ENCODE measurements around the gene MAN1B1.

GRCh38 chr9:137084526-137084925 lies 2.3 kb upstream of the MAN1B1 start:
- TF ChIP-seq RAD21 (IDR thresholded peaks at IDR 0.05) (no peak), FOXA1 (IDR thresholded peaks at IDR 0.05) (no peak), GABPA (IDR thresholded peaks at IDR 0.05 in 1 of 2, conservative IDR thresholded peaks at IDR 0.05 in 1 of 2) (no peak), YY1 (IDR thresholded peaks at IDR 0.05) (no peak), RXRA (IDR thresholded peaks at IDR 0.05) (no peak), TAF1 (conservative IDR thresholded peaks at IDR 0.05) (no peak), JUND (IDR thresholded peaks at IDR 0.05) (no peak), SP1 (IDR thresholded peaks at IDR 0.05) (no peak), REST (IDR thresholded peaks at IDR 0.05) (no peak), ZBTB33 (IDR thresholded peaks at IDR 0.05) (no peak), EGR1 (IDR thresholded peaks at IDR 0.05; ENCODE audit: low read depth in 2 of 2) (no peak)
- TF ChIP-seq, protein P1, sequence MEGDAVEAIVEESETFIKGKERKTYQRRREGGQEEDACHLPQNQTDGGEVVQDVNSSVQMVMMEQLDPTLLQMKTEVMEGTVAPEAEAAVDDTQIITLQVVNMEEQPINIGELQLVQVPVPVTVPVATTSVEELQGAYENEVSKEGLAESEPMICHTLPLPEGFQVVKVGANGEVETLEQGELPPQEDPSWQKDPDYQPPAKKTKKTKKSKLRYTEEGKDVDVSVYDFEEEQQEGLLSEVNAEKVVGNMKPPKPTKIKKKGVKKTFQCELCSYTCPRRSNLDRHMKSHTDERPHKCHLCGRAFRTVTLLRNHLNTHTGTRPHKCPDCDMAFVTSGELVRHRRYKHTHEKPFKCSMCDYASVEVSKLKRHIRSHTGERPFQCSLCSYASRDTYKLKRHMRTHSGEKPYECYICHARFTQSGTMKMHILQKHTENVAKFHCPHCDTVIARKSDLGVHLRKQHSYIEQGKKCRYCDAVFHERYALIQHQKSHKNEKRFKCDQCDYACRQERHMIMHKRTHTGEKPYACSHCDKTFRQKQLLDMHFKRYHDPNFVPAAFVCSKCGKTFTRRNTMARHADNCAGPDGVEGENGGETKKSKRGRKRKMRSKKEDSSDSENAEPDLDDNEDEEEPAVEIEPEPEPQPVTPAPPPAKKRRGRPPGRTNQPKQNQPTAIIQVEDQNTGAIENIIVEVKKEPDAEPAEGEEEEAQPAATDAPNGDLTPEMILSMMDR (IDR thresholded peaks at IDR 0.05; ENCODE audit: low read depth, low read length, missing input control) = no peak
- TF ChIP-seq, protein P2, sequence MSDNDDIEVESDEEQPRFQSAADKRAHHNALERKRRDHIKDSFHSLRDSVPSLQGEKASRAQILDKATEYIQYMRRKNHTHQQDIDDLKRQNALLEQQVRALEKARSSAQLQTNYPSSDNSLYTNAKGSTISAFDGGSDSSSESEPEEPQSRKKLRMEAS (IDR thresholded peaks at IDR 0.05) = no peak
